ENCODE measurements around the gene NUTM2E. TPM values are rescaled to one million over a fixed set of nuclear protein-coding genes. Genes with fewer than 3 reads are reported as not detected.
"Not testable (repeated sequence)": the region's sequence is repeated elsewhere in the genome, so short reads cannot be mapped to it uniquely, and the experiment has no call there.

NUTM2E gene, protein sequence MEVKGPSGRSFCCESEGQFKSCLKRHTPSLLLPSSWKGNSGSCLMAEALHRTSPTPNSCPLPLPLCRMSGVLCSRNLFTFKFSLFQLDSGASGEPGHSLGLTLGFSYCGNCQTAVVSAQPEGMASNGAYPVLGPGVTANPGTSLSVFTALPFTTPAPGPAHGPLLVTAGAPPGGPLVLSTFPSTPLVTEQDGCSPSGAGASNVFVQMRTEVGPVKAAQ (N-terminal part only)
- polyA plus RNA-seq (ENCODE audit: low read depth in 6 of 6) = not detected

DNA sequence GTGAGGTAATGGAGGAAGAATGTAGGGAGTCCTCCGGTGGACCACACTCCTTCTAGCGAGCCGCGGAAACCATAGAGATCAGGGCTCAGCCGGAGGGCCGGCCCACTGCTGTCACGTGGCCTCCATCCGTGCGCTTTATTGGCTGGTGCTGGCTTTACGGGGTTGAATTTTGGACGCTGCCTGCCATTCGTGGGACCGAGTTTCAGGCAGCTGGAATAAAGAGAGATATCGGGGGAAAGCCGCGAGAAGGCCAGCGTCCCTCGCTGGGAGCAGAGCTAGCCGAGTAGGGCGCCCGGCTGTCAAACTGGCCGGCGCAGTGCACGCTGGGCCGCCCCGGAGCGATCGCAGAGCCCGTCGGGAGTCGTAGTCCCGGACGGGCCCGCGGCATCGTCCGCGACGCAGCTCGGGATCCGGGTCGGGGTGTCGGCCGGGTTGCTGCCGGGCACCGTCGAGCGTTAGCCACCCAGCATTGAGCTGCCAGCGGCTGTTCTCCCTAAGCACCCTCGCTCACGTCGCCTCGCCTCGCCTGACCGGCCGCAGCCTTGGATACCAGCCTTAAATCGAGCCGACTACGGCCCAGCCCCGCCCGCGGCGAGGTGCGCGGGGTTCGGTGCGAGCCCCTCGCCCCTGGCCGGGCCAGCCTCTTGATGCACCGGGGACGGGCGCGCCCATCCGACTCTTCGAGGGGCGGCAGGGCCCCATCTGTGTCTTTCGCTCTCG, at the start of gene NUTM2E:
Gene NUTM2E (plus strand): TSS at position 244 of the 720 bp plus-strand sequence. CDS start 15,002 bp downstream, outside the sequence.
- Mint-ChIP-seq H3K4me3 (peak within 1 kb of the TSS; percentile 91 to 98 (median 97)), H3K4me1 (peaks cover 4 to 11% (median 5%) of the 10 kb centered on the region in 3 donors), H3K27ac (peak within 1 kb of the TSS; percentile 74 to 99 (median 96))
- not testable (repeated sequence) for H3K27me3 Mint-ChIP-seq, H3K36me3 Mint-ChIP-seq, H3K9me3 Mint-ChIP-seq
- DNase-seq (peak; percentile 79), ATAC-seq (ENCODE audit: low read depth in 2 of 2) (peak; percentile 88 to 89)

DNA sequence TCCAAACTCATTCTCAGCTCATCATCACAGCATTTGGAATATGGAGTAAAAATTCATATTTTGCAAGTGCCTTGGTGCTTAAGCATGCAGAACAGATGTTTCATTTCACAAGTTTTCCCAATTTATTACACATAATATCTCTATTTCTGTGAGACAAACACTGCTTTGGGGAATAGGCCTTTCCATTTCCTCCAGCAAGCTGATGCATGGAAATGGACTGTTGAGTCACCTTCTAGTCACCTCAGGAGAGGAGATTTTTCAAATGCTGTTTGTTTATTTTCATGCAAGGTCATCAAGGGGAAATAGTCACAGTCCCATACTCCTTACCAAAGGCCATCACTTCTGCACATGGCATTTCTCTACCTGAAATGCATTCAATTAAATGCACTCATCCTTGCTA, 48.5 kb upstream of the NUTM2E start:
- not testable (repeated sequence) for H3K36me3 Mint-ChIP-seq; H3K27ac Mint-ChIP-seq; H3K4me1 Mint-ChIP-seq; H3K27me3 Mint-ChIP-seq; ATAC-seq (ENCODE audit: low read depth in 2 of 2); H3K9me3 Mint-ChIP-seq; H3K4me3 Mint-ChIP-seq; DNase-seq

DNA sequence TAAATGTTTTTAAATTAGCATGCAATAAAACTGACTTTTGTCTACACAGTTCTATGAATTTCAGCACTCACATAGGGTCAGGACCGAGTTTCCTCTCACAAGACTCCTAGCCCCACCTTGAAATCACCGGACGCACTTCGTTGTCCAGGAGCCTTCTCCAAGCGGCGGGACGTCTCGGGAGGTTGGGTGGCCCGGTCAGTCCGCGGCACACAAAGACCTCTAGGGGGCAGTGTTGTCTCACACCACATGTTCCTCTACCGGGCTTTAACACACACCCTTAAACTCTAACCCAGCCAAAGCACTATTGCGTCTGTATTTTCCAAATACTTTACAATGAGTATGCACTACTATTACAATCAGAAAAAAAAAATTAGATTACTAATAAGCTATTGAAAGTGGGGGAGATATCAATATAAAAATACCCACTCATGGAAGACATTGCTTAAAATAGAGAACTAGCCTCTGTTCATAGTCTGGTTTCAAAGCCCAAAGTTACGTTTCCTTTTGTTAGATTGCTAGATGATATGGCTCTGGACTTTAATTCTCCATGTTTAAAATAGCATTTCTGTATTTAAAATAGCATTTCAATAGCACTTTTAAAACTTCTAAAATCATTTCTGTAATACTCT, 47.1 kb upstream of the NUTM2E start:
- peak; percentile 53 for DNase-seq
- peak; percentile 88 to 90 for ATAC-seq (ENCODE audit: low read depth in 2 of 2)
- H3K4me1 Mint-ChIP-seq, H3K27me3 Mint-ChIP-seq, H3K36me3 Mint-ChIP-seq, H3K9me3 Mint-ChIP-seq: not testable (repeated sequence)
- Mint-ChIP-seq H3K27ac (peak overlapping the region in 1 of 6 donors; percentile 49), H3K4me3 (peak overlapping the region in 2 of 8 donors; percentile 37 to 61)

DNA sequence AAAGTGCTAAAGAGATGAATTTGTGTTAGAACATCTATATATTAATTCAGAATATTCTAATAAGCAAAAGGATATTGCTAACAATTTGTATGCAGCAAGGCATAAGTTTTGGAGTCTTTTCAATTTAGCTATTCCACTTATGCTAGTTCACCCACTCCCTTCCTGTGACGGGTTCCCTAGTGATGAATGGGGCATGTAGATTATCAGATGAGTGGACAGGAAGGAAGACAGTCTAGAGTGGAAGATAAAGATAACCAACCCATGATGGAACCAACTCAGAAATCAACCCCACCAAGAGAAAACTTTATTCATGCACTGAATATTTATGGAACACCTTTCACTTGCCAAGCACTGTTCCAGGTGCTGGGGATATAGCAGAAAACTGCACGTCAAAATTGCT, 46.5 kb upstream of the NUTM2E start:
- not testable (repeated sequence) for H3K36me3 Mint-ChIP-seq; H3K27ac Mint-ChIP-seq; H3K4me3 Mint-ChIP-seq; DNase-seq; H3K9me3 Mint-ChIP-seq; H3K27me3 Mint-ChIP-seq; ATAC-seq (ENCODE audit: low read depth in 2 of 2); H3K4me1 Mint-ChIP-seq

DNA sequence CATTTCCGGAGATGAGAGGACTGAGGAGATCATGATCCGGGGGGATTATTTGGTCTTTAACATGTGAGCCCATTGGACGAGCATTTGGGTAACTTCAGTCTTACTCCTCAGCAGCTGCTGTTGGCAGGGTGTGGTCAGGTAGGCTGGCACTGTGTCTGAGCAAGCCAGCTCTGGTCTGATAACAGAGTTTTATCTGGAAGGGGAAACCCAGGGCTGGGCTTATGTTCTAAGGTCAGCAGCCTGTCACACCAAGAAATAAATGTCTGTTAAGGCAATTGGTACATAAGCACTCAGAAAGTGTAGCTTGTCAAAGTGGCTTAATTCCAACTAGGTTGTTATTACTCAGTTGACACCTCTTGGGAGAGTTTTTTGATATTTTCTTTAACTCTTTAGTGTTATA, 45.0 kb upstream of the NUTM2E start:
- not testable (repeated sequence) for H3K4me1 Mint-ChIP-seq; H3K27ac Mint-ChIP-seq; H3K36me3 Mint-ChIP-seq; DNase-seq; H3K27me3 Mint-ChIP-seq; H3K9me3 Mint-ChIP-seq; H3K4me3 Mint-ChIP-seq; ATAC-seq (ENCODE audit: low read depth in 2 of 2)

DNA sequence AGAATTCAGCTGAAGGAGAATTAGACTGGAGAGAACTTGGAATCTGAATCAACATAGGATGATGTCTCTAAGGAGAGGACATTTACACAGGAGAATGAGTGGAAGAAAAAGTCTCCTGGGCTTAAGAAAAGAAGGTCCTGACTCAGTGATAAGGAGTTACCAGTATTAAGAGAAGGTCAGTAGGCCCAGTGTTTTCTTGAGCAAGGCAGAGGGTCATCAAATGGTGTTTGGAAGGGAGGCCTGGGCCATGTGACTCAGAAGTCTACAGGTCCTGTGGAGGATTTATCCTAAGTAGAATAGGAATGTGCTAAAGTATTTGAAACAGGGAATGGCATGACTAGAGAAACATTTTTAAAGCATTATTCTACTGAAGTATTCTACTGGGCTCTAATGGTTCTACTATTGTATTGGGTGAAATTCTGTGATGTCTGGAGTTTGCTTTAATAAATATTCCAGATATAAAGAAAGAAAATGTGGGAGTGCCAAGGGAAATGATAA, 39.0 kb upstream of the NUTM2E start:
- not testable (repeated sequence) for H3K27me3 Mint-ChIP-seq; H3K4me3 Mint-ChIP-seq; H3K9me3 Mint-ChIP-seq; H3K36me3 Mint-ChIP-seq; ATAC-seq (ENCODE audit: low read depth in 2 of 2); H3K4me1 Mint-ChIP-seq; H3K27ac Mint-ChIP-seq; DNase-seq

DNA sequence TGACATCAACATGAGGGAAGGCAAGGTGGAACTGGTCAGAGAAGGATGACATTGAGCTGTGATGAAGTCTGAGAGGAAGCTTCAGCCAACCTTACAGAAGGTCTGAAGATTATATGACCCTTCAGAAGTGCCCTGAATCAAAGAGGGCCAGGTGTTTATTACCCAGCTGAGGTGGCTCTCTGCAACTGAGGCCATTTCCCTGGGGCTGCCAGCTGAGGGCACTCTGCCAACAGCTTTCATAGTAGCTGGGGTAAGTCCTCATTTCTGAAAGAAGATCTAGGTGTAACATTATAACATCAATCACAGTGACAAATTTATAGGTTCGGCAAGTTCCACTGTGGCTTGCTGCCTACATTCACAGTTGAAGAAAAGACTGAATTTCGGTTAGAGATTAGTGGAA, 37.2 kb upstream of the NUTM2E start:
- H3K27ac Mint-ChIP-seq; ATAC-seq (ENCODE audit: low read depth in 2 of 2); H3K36me3 Mint-ChIP-seq; H3K9me3 Mint-ChIP-seq; H3K27me3 Mint-ChIP-seq; H3K4me3 Mint-ChIP-seq; H3K4me1 Mint-ChIP-seq; DNase-seq: not testable (repeated sequence)

DNA sequence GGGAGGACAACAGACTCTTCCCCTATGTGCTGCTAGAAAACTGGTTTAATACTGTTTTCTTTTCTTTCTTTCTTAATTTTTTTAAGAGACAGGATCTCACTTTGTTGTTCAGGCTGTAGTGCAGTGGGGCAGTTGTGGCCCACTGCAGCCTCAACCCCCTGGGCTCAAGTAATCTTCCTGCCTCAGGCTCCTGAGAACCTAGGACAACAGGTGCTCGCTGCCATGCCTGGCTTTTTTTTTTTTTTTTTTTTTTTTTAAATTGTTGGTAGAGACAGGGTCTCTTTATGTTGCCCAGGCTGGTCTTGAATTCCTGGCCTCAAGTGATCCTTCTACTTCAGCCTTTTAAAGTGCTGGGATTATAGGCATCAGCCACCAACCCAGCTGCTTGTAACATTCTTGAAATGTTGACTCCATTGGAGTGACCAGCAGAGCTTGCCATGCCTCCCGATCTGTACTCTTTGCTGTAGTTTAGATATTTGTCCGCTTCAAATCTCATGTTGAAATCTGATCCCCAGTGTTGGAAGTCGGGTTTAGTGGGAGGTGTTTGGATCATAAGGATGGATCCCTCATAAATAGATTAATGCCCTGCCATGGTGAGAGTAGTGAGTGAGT, 34.5 kb upstream of the NUTM2E start:
- not testable (repeated sequence) for H3K9me3 Mint-ChIP-seq; ATAC-seq (ENCODE audit: low read depth in 2 of 2); H3K4me1 Mint-ChIP-seq; H3K36me3 Mint-ChIP-seq; H3K4me3 Mint-ChIP-seq; H3K27me3 Mint-ChIP-seq; DNase-seq
- H3K27ac Mint-ChIP-seq = peak overlapping the region in 1 of 6 donors; percentile 47

DNA sequence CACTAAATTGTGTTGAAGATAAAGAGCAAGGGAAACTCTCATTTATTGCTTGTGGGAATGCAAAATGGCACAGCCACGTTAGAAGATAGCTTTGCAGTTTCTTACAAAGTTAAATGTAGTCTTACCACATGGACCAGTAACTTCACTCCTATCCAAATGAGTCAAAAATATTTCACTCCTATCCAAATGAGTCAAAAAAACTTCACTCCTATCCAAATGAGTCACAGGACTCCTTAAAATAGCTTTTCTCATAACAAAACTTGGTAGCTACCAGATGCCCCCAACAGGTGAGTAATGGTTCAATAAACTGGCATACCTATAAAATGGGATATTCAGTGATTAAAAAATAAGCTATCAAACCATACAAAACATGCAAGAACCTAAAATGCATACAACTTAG, 27.2 kb upstream of the NUTM2E start:
- H3K4me3 Mint-ChIP-seq; ATAC-seq (ENCODE audit: low read depth in 2 of 2); H3K36me3 Mint-ChIP-seq; H3K4me1 Mint-ChIP-seq; H3K27ac Mint-ChIP-seq; DNase-seq; H3K9me3 Mint-ChIP-seq; H3K27me3 Mint-ChIP-seq: not testable (repeated sequence)

DNA sequence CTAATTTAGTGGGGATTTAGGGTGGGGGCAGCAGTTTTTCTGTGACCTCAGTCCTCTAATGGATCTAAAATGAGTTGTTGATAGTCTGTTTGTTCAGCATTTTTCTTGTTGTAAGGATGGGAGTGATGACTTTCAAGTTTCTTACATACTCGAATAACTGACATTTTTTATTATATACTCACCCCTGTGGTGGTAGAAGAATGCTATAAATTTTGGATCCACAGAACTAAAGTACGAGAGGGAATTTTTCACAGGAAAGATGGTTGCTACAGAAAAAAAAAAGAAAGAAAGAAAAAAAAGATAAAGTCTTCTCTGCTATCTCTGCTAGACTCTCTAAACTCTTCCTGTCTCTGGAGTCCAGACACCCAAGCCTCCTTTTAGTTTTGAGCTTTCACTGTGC, 20.7 kb upstream of the NUTM2E start:
- H3K27ac Mint-ChIP-seq; H3K4me1 Mint-ChIP-seq; H3K9me3 Mint-ChIP-seq; DNase-seq; ATAC-seq (ENCODE audit: low read depth in 2 of 2); H3K27me3 Mint-ChIP-seq; H3K36me3 Mint-ChIP-seq; H3K4me3 Mint-ChIP-seq: not testable (repeated sequence)

DNA sequence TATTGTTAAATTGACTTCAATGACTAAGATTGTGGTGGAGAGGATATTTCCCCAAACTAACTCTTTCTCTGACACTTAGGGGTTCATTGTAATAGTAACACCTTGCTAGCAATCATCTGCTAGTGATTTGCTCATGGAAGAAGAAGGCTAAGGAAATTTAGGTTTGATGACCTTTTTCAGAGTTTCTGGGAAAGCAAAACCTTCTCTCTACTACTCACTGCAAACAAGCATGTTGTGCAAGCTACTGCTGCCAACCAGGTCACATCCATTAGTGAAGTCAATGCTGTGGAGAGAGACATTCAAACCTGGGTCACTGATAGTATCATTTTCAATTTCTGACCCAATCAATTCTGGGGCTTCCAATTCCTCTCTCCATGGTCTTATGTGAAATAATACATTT, 14.6 kb upstream of the NUTM2E start:
- H3K36me3 Mint-ChIP-seq; ATAC-seq (ENCODE audit: low read depth in 2 of 2); H3K4me3 Mint-ChIP-seq: not testable (repeated sequence)

DNA sequence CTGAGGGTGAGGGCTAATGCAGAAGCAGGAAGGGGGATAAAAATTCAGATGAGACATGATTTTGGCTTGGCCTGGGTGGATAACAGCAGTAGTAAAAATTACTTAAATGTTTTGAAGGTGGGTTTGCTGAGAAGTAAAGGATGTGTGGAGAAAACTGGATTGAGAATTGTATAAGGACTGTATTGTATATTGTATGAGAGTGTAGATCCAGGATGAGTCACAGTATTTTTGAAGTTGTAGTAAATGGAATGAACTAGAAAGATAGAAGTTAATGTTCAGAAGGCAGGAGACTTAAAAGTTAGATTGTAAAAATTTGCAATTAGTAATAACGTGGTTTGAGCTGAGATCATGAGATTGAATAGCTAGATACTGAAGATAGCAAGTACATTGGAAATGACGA, 10.2 kb upstream of the NUTM2E start:
- H3K36me3 Mint-ChIP-seq; H3K9me3 Mint-ChIP-seq; H3K4me3 Mint-ChIP-seq; ATAC-seq (ENCODE audit: low read depth in 2 of 2); DNase-seq; H3K27me3 Mint-ChIP-seq; H3K4me1 Mint-ChIP-seq: not testable (repeated sequence)
- H3K27ac Mint-ChIP-seq = peak overlapping the region in 1 of 6 donors; percentile 6

More for the DNA sequence above, 14.6 kb upstream of the NUTM2E start:
- H3K27me3 Mint-ChIP-seq, H3K27ac Mint-ChIP-seq, DNase-seq, H3K9me3 Mint-ChIP-seq, H3K4me1 Mint-ChIP-seq: not testable (repeated sequence)

DNA sequence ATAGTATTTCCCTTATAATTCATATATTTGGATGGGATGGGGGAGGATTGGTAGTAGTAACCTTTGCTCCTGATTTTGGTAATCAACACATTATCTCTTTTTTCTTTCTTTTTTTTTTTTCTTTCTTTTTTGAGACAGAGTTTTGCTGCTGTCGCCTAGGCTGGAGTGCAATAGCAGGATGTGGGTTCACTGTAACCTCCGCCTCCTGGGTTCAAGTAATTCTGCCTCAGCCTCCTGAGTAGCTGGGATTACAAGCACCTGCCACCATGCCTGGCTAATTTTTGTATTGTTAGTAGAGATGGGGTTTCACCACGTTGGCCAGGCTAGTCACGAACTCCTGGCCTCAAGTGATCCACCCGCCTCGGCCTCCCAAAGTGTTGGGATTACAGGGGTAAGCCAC, 3.2 kb upstream of the NUTM2E start:
- H3K36me3 Mint-ChIP-seq; ATAC-seq (ENCODE audit: low read depth in 2 of 2); H3K9me3 Mint-ChIP-seq; DNase-seq; H3K27me3 Mint-ChIP-seq: not testable (repeated sequence)
- peak overlapping the region in 1 of 6 donors; percentile 12 for H3K27ac Mint-ChIP-seq
- H3K4me1 Mint-ChIP-seq = peaks cover 4 to 11% (median 5%) of the 10 kb centered on the region in 3 donors
- H3K4me3 Mint-ChIP-seq = peak overlapping the region in 1 of 8 donors; percentile 25

All from naive B cell (primary cell).